ENCODE results near the gene RHPN2.
"Not testable (repeated sequence)": the region's sequence is repeated elsewhere in the genome, so short reads cannot be mapped to it uniquely, and the experiment has no call there.

RHPN2 gene

GRCh38 chr19:33063753-33064457 is 783 bp downstream of the RHPN2 start:
- peak in 1 of 2 experiments; percentile 14 for DNase-seq

DNA sequence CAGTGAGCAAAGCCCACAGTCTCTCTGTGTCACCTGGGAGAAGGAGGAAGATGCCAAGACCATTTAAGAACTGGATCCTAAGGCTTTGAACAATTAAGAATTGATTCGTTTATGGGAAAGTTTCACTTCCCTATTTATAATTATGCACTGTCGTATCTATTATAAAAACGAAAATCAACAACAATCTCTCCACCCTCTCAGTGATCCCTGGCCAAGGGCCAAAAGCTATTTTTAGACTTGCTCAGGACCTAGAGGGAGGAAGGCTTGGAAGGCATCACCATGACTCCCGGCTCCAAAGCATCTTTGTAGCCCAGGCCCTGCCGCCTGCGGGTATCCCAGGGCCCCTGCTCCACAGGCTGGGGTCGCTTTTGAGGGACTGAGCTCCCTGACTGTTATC is 1.3 kb downstream of the RHPN2 start:
- peak; percentile 34 to 55 for DNase-seq

- no peak for DNase-seq
These were observed 1.8 kb downstream of the RHPN2 start for GRCh38 chr19:33062902-33063301.

DNA sequence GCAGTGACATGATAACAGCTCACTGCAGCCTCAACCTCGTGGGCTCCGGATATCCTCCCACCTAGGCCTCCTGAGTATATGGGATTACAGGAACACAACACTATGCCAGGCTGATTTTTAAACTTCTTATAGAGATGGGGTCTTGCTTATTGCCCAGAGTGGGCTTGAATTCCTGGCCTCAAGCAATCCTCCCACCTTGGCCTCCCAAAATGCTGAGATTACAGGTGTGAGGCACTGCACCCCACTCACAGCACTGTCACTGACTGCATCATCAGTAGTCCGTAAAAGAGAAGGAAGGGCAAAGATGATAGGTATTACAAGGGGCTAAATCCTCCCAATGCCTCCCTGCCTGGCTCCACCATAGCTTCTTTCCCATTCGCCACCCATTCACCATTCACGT is 4.1 kb downstream of the RHPN2 start:
- DNase-seq, result no peak

DNA sequence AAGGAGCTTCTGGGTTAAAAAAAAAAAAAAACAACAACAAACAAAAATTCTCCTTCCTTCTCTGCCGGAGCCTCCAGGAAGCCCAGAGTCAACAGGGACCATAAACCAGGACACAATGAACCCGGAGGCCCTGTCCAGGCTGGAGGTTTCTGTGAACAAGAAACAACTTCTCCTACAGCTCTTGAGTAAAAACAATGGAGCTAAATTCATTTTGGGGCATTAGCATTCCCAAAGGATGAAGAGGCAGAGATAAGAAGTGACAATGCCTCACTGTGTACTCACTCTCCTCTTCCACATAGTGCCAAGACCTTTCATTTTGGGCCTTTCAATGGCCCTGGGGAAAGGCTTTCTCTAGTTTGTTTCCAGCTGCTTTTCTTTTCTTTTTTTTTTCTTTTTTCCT is 9.0 kb downstream of the RHPN2 start:
- DNase-seq, result no peak

DNA sequence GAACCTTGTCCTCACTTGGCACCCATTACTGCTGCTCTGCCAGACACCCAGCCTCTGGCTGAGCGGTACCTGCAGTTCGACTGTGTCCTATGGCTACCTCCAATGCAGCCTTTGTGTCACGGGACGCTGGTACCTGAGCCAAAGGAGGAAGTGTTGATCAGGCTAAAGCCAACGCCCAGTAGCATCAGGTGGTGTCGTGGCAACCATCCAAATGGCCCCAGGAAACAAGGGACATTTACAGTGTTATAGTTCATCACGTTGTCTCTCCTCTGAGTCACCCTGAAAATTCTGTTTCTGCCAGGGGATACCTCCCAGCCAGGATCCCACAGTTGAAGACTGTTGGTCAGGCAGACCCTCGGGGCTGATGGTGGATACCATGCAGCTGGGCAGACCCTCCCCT is 10.1 kb downstream of the RHPN2 start:
- DNase-seq, result no peak

- DNase-seq, result no peak
These were observed 12.2 kb downstream of the RHPN2 start for GRCh38 chr19:33052352-33052972.

DNA sequence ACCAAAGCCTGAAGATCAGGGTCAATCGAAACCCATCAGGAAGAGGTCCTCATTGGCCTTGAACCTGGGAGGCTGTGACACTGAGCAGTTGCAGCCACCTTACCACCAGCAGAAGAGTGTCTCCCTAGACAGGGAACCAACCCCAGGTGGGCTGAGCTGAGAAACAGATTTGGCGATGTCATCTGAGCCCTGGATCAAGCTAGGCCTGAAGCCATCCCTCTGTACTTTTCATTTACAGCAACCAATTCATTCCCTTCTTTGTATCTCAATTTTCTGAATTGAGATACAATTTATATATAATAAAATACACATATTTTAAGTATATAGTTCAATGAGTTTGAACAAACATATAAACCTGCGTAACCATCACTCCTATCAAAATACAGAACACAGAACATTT is 14.6 kb downstream of the RHPN2 start:
- no peak for DNase-seq

GRCh38 chr19:33048806-33049676 is 15.6 kb downstream of the RHPN2 start:
- DNase-seq, result no peak

GRCh38 chr19:33047422-33047821 is 17.3 kb downstream of the RHPN2 start:
- DNase-seq, result no peak

DNA sequence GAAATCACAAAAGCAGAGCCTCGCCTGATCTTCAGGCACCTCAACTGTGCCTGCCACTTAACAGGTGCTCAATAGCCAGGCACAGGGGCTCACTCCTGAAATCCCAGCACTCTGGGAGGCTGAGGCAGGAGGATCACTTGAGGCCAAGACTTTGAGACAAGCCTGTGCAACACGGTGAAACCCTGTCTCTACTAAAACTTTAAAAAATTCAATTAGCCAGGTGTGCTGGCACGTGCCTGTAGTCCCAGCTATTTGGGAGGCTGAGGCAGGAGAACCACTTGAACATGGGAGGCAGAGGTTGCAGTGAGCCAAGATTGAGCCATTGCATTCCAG is 22.9 kb downstream of the RHPN2 start:
- not testable (repeated sequence) for DNase-seq

- DNase-seq, result no peak
These were observed 23.5 kb downstream of the RHPN2 start for GRCh38 chr19:33040994-33041827.

- no peak for DNase-seq
These were observed 24.9 kb downstream of the RHPN2 start for GRCh38 chr19:33039815-33040214.

- DNase-seq, result no peak
These were observed 25.5 kb downstream of the RHPN2 start for GRCh38 chr19:33039108-33039599.

GRCh38 chr19:33037168-33038025 is 27.3 kb downstream of the RHPN2 start:
- DNase-seq, result not testable (repeated sequence)

- DNase-seq, result not testable (repeated sequence)
These were observed 28.1 kb downstream of the RHPN2 start for GRCh38 chr19:33036370-33037167.

DNA sequence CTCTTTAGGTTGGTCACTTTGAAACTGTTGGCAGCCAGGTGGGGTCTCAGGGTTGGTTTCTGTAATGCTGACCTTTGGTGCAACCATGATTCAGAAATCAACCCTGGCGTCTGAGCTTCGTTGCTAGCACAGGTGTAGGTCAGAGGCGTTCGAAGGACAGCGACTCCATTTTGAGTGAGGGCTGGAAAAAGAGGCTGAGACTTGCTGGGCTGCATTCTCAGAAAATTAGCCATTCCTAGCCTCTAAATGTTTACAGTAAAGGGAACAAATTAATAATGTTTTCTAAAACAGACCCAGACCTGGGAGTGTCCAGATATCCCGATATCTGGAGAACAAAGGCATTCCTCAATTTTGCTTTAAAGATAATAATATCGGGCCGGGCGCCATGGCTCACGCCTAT is 29.2 kb downstream of the RHPN2 start:
- DNase-seq, result no peak

GRCh38 chr19:33032218-33032781 is 32.4 kb downstream of the RHPN2 start:
- DNase-seq, result no peak

DNA sequence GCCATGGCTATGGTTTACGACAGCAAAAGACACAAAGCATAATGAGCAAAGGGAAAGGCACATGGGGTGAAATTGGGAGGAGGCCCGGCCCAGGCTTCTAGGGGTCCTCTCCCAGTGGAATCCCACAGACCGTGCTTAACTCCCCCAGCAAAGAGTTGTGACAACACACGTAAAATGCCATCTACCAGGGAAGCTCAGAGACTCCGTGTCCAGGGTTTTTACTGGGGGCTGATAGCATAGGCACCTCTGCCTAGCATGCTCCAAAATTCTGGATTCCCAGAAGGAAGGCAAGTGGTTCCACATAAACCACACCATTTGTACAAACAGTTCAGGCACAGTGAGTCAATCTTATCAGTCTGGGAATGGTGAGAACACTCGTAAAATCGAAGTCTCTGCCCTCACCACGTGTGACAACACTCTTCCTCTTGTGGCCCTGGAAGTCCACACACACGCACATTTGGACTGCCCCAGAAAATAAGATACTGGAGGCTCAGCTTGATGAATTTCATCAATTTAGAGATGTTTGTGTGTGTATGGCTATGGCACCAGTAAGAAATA is 34.9 kb downstream of the RHPN2 start:
- no peak for DNase-seq

DNA sequence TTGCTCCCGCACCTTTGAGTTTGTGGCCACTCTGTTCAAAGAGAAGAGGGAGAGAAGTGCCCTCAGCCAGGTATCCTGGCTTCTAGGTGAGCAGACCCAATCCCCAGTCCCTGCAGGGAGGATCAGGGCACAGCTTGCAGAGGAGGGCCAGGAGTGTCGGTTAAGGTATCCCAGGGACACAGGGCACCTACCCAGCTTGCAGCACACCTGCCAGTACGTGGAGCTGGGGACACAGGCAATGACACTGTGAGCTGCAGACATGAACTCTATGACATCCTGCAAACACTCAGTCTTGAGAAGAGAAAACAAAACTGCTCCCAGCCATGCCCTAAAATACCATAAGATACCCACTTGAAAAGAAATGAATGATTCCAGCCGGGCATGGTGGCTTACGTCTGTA is 38.1 kb downstream of the RHPN2 start:
- DNase-seq, result not testable (repeated sequence)

Data from NCI-H446 (cell line).